Endothelial cell of umbilical vein (primary cell): ENCODE data around the gene MRPS5. TPM values are rescaled to one million over a fixed set of nuclear protein-coding genes. Genes with fewer than 3 reads are reported as not detected.

Experiments used
- BruUV-seq: library from RNA; stranded (reverse); fragments of 400-500 nt; replicated peaks from 2 replicates; lab custom pipeline; 2021; lab: Mats Ljungman, UMichigan
- CTCF ChIA-PET: fragments of 300-600, 350-600 bp; sonication (Branson Sonifier 250); formaldehyde crosslinking; loops from one replicate; lab custom pipeline; 2021; ENCODE audit warnings: antibody characterized with exemption, inconsistent platforms; lab: Charles Lee
- POLR2A ChIA-PET: fragments of 300-600, 350-600 bp; sonication (Branson Sonifier 250); formaldehyde crosslinking; loops from one replicate; lab custom pipeline; 2021; ENCODE audit warnings: antibody characterized with exemption, inconsistent platforms; lab: Charles Lee
- DNase-seq: peaks from one replicate; pipeline ENCODE4 v3.0.0-alpha.2; 2011; ENCODE audit warnings: low read depth, low spot score
- FAIRE-seq: peaks from 2 replicates; lab custom pipeline; 2011; peaks lifted over from hg19 to GRCh38; lab: Jason Lieb, UNC
- H2AFZ ChIP-seq: 2 replicates; pipeline ENCODE4 v1.6.0; 2012; ENCODE audit warnings: low read depth, low read length, control low read depth, inconsistent platforms
- H3K27ac ChIP-seq: 2 replicates; pipeline ENCODE4 v1.5.1; 2011; ENCODE audit warnings: low read depth, mild to moderate bottlenecking, control low read depth, low read length, moderate library complexity; ENCODE audit not compliant: insufficient read depth
- H3K27me3 ChIP-seq, 2 experiments: 2 replicates each; pipeline versions ENCODE4 v1.6.0 to v1.6.1; 2011; ENCODE audit warnings: low read length in 2 of 2, mixed read lengths in 1 of 2; ENCODE audit not compliant: control insufficient read depth in 2 of 2, insufficient read depth in 2 of 2
- H3K36me3 ChIP-seq, 2 experiments: 2 replicates in 1 of 2; 3 replicates in 1 of 2; pipeline ENCODE4 v1.5.1; 2011; ENCODE audit warnings: low read length in 2 of 2, mild to moderate bottlenecking in 1 of 2, moderate library complexity in 1 of 2; ENCODE audit not compliant: control insufficient read depth in 2 of 2, insufficient read depth in 2 of 2; ENCODE audit errors: extremely low read depth in 1 of 2
- H3K4me1 ChIP-seq: 3 replicates; pipeline ENCODE4 v1.5.1; 2011; ENCODE audit warnings: mild to moderate bottlenecking, low read length; ENCODE audit not compliant: control insufficient read depth, insufficient read depth; ENCODE audit errors: extremely low read depth
- H3K4me2 ChIP-seq: 2 replicates; pipeline ENCODE4 v1.6.1; 2011; ENCODE audit warnings: low read length, control low read depth, mixed read lengths; ENCODE audit not compliant: insufficient read depth
- H3K4me3 ChIP-seq, 3 experiments: fragments of 200-600 bp in 1 of 3; sonication (generic), shearing (Covaris generic) in 1 of 3; replicated peaks in 1 of 3; 2 replicates each; pipeline ENCODE4 v1.5.1; 2011 to 2016; ENCODE audit warnings: control low read depth in 3 of 3, low read length in 3 of 3, mild to moderate bottlenecking in 2 of 3, inconsistent platforms in 1 of 3, low read depth in 1 of 3, moderate library complexity in 1 of 3; ENCODE audit not compliant: insufficient read depth in 1 of 3
- H3K79me2 ChIP-seq: 2 replicates; pipeline ENCODE4 v1.6.0; 2012; ENCODE audit warnings: low read length, inconsistent platforms; ENCODE audit not compliant: control insufficient read depth, insufficient read depth
- H3K9ac ChIP-seq: replicated peaks from 2 replicates; pipeline ENCODE3; 2011; ENCODE audit warnings: low read length, control low read depth; ENCODE audit not compliant: insufficient read depth; ENCODE audit errors: extremely low read depth
- H3K9me1 ChIP-seq: replicated peaks from 3 replicates; pipeline ENCODE4 v1.6.0; 2011; ENCODE audit warnings: mild to moderate bottlenecking, low read length; ENCODE audit not compliant: control insufficient read depth, insufficient read depth; ENCODE audit errors: extremely low read depth
- H3K9me3 ChIP-seq: replicated peaks from 2 replicates; pipeline ENCODE4 v1.5.1; 2012; ENCODE audit warnings: low read length, inconsistent platforms; ENCODE audit not compliant: control insufficient read depth, insufficient read depth
- H4K20me1 ChIP-seq: replicated peaks from 2 replicates; pipeline ENCODE3; 2011; ENCODE audit warnings: mild to moderate bottlenecking, low read length; ENCODE audit not compliant: control insufficient read depth, insufficient read depth; ENCODE audit errors: extremely low read depth
- CTCF ChIP-seq, 2 donors: IDR thresholded peaks; 1 replicate in 1 of 2; 2 replicates in 1 of 2; pipeline ENCODE4 v1.5.1; 2011; ENCODE audit warnings: low read length in 2 of 2, mild to moderate bottlenecking in 2 of 2, moderate library complexity in 2 of 2, control low read depth in 1 of 2, inconsistent platforms in 1 of 2, low read depth in 1 of 2; ENCODE audit not compliant: insufficient read depth in 1 of 2; ENCODE audit errors: extremely low read depth in 1 of 2
- EZH2 ChIP-seq: IDR thresholded peaks from 2 replicates; pipeline ENCODE4 v1.6.1; 2012; ENCODE audit warnings: borderline replicate concordance, low read depth, mild to moderate bottlenecking, moderate library complexity, low read length, inconsistent platforms; ENCODE audit not compliant: severe bottlenecking
- FOS ChIP-seq: IDR thresholded peaks from 2 replicates; pipeline ENCODE4 v1.6.1; 2011; ENCODE audit warnings: mild to moderate bottlenecking, low read length, moderate library complexity, borderline replicate concordance; ENCODE audit not compliant: insufficient read depth
- POLR2A ChIP-seq: IDR thresholded peaks from 2 replicates; pipeline ENCODE4 v1.6.1; 2012; ENCODE audit warnings: low read depth, mild to moderate bottlenecking, control low read depth, low read length
- dilution Hi-C: fragments of 300-500 bp; cut with MboI; formaldehyde crosslinking; loops from one replicate; pipeline ENCODE4 v1.15.0; 2019; ENCODE audit warnings: low sequenced_read_pairs; ENCODE audit not compliant: extremely low pct_ligation_motif_present
- intact Hi-C: fragments of 100-400 bp; cut with micrococcal nuclease; formaldehyde crosslinking; loops from one replicate; pipeline ENCODE4 v1.10.0; 2022
- polyA plus RNA-seq, 4 experiments: library from polyadenylated mRNA; depleted of rRNA in 3 of 4; stranded (reverse) in 3 of 4; unstranded in 1 of 4; fragments of >200 nt; gene quantifications; 2 replicates each; pipeline versions ENCODE4 v1.2.1 to v1.2.3, GENCODE V29; 2011 to 2012; ENCODE audit warnings: missing spikeins in 1 of 4
- total RNA-seq: library from RNA; stranded (reverse); gene quantifications from 2 replicates; pipeline ENCODE4 v1.2.3, GENCODE V29; 2021

The MRPS5 gene
- total and polyA plus RNA-seq, 2 donors (not counting 3 experiments of a cell fraction or from before 2014, with no cell fraction given): 50.5 to 62.8 TPM

- H3K9me1 ChIP-seq: no peaks in the 10 kb centered on the region
- H3K9me3 ChIP-seq: no peaks in the 10 kb centered on the region
- no peak overlapping the region for H3K4me3 ChIP-seq
- no peak overlapping the region for H3K27ac ChIP-seq
- FAIRE-seq (no peak), DNase-seq (no peak)
- H3K4me2 ChIP-seq: no peak overlapping the region
- intact Hi-C loops (loop anchor here (5.0 kb wide), 1 partner anchor 92 kb away; the partner anchor contains the start of gene ZNF2), dilution Hi-C loops (no loop called here)
- H3K27me3 ChIP-seq: peaks cover 9 to 14% of the 10 kb centered on the region in 2 experiments
- CTCF ChIA-PET: interaction anchor here (0.9 to 1.8 kb wide), 3 partner anchors 10 to 88 kb away, joined by 3 to 16 read pairs (median 3); no protein-coding TSS in a partner anchor
- POLR2A ChIA-PET: no interaction called here
- H4K20me1 ChIP-seq: no peaks in the 10 kb centered on the region
- no peaks in the 10 kb centered on the region for H3K4me1 ChIP-seq
- no peaks in the 10 kb centered on the region for H3K79me2 ChIP-seq
- H3K36me3 ChIP-seq: no peaks in the 10 kb centered on the region
- H2AFZ ChIP-seq: no peak overlapping the region
- H3K9ac ChIP-seq: no peak overlapping the region
- BruUV-seq: no TSS peak
- TF ChIP-seq EZH2: no peak
- no peak for TF ChIP-seq FOS
- TF ChIP-seq POLR2A: no peak
- no peak for TF ChIP-seq CTCF (IDR thresholded peaks at IDR 0.05; ENCODE audit: extremely low read depth in 1 of 2, insufficient read depth in 1 of 2, low read depth in 1 of 2, low read length in 2 of 2)
These were observed 46.8 kb downstream of the MRPS5 start for GRCh38 chr2:95074663-95075439.
